Measurements from ENCODE around the gene ABHD12.

Gene ABHD12

GRCh38 chr20:25283221-25283951 lies 107.2 kb downstream of the ABHD12 start:
- H3K27ac ChIP-seq (replicated peaks), result no peak overlapping the region
- H3K27me3 ChIP-seq (ENCODE audit: insufficient read depth, poor library complexity, severe bottlenecking), result no peaks in the 10 kb centered on the region
- no peak overlapping the region for H3K4me3 ChIP-seq (replicated peaks; ENCODE audit: insufficient read depth, low read length)
- DNase-seq (ENCODE audit: low read depth in 1 of 2, low spot score in 1 of 2), result no peak
- no peak for TF ChIP-seq CTCF (IDR thresholded peaks at IDR 0.05; ENCODE audit: insufficient read depth, low read length)
- TF ChIP-seq GABPA (IDR thresholded peaks at IDR 0.05; ENCODE audit: low read depth), result no peak
- no peak for TF ChIP-seq SPI1 (IDR thresholded peaks at IDR 0.05; ENCODE audit: borderline replicate concordance, low read depth)
- TF ChIP-seq POLR2AphosphoS5 (IDR thresholded peaks at IDR 0.05; ENCODE audit: low read depth), result no peak

GRCh38 chr20:25282796-25283195 lies 107.8 kb downstream of the ABHD12 start:
- Histone ChIP-seq H3K27me3 (ENCODE audit: insufficient read depth, poor library complexity, severe bottlenecking) (no peaks in the 10 kb centered on the region), H3K27ac (replicated peaks) (no peak overlapping the region), H3K4me3 (replicated peaks; ENCODE audit: insufficient read depth, low read length) (no peak overlapping the region)
- no peak for TF ChIP-seq GABPA (IDR thresholded peaks at IDR 0.05; ENCODE audit: low read depth)
- TF ChIP-seq POLR2AphosphoS5 (IDR thresholded peaks at IDR 0.05; ENCODE audit: low read depth), result no peak
- no peak for TF ChIP-seq REST (IDR thresholded peaks at IDR 0.05; ENCODE audit: insufficient replicate concordance, low read depth)
- no peak for TF ChIP-seq CTCF (IDR thresholded peaks at IDR 0.05; ENCODE audit: insufficient read depth, low read length)
- TF ChIP-seq SPI1 (IDR thresholded peaks at IDR 0.05; ENCODE audit: borderline replicate concordance, low read depth), result no peak
- no peak for DNase-seq (ENCODE audit: low read depth in 1 of 2, low spot score in 1 of 2)

GRCh38 chr20:25282034-25282781 lies 108.4 kb downstream of the ABHD12 start:
- Histone ChIP-seq H3K27ac (replicated peaks) (0 out of 2 replicates have a peak overlapping the region, but pooled peaks have one; percentile 2), H3K27me3 (ENCODE audit: insufficient read depth, poor library complexity, severe bottlenecking) (no peaks in the 10 kb centered on the region), H3K4me3 (replicated peaks; ENCODE audit: insufficient read depth, low read length) (no peak overlapping the region)
- peak in 1 of 2 experiments; percentile 55 for DNase-seq (ENCODE audit: low read depth in 1 of 2, low spot score in 1 of 2)
- TF ChIP-seq POLR2AphosphoS5 (IDR thresholded peaks at IDR 0.05; ENCODE audit: low read depth), result no peak
- TF ChIP-seq REST (IDR thresholded peaks at IDR 0.05; ENCODE audit: insufficient replicate concordance, low read depth), result no peak
- TF ChIP-seq GABPA (IDR thresholded peaks at IDR 0.05; ENCODE audit: low read depth), result no peak
- TF ChIP-seq SPI1 (IDR thresholded peaks at IDR 0.05; ENCODE audit: borderline replicate concordance, low read depth), result no peak
- no peak for TF ChIP-seq CTCF (IDR thresholded peaks at IDR 0.05; ENCODE audit: insufficient read depth, low read length)
